OCI-LY3 (cell line): ENCODE data around the gene CAMK1D.

Experiments used
- CTCF ChIP-seq: fragments of 200-600, 300-600 bp; sonication (generic); IDR thresholded peaks from 2 replicates; pipeline ENCODE4 v1.5.1; 2014; ENCODE audit warnings: antibody characterized with exemption, low read length, low read depth
- EZH2phosphoT487 ChIP-seq: fragments of 200-600 bp; shearing (Covaris generic); IDR thresholded peaks from 2 replicates; pipeline ENCODE4 v1.6.1; 2018; ENCODE audit warnings: antibody characterized with exemption, mixed run types, low read depth

- TF ChIP-seq CTCF (no peak), EZH2phosphoT487 (no peak)
Observed at GRCh38 chr10:12704488-12704887, 355.1 kb downstream of the CAMK1D start.
